Measurements from ENCODE around the gene MED13L.

MED13L gene

GRCh38 chr12:116200812-116201211 lies 76.7 kb downstream of the MED13L start:
- DNase-seq (ENCODE audit: low spot score) (no peak), ATAC-seq (ENCODE audit: low read depth) (no peak)
- Histone ChIP-seq H3K27me3 (ENCODE audit: insufficient read depth, poor library complexity, severe bottlenecking) (no peaks in the 10 kb centered on the region), H3K36me3 (ENCODE audit: low read depth) (no peaks in the 10 kb centered on the region), H3K27ac (ENCODE audit: poor library complexity, severe bottlenecking) (no peak overlapping the region), H3K4me1 (ENCODE audit: insufficient read depth, poor library complexity, severe bottlenecking) (no peaks in the 10 kb centered on the region), H3K4me3 (ENCODE audit: severe bottlenecking) (no peak overlapping the region), H3K9me3 (ENCODE audit: severe bottlenecking) (no peaks in the 10 kb centered on the region)
- no peak for TF ChIP-seq CTCF (IDR thresholded peaks at IDR 0.05; ENCODE audit: poor library complexity, severe bottlenecking)

GRCh38 chr12:116199160-116199706 lies 78.3 kb downstream of the MED13L start:
- no peaks in the 10 kb centered on the region for H3K4me1 ChIP-seq (ENCODE audit: insufficient read depth, poor library complexity, severe bottlenecking)

GRCh38 chr12:116196752-116197718 lies 80.5 kb downstream of the MED13L start:
- no peaks in the 10 kb centered on the region for H3K36me3 ChIP-seq (ENCODE audit: low read depth)
- no peak overlapping the region for H3K27ac ChIP-seq (ENCODE audit: poor library complexity, severe bottlenecking)
- no peak overlapping the region for H3K4me3 ChIP-seq (ENCODE audit: severe bottlenecking)
- ATAC-seq (ENCODE audit: low read depth) (no peak), DNase-seq (ENCODE audit: low spot score) (no peak)
- no peak for TF ChIP-seq CTCF (IDR thresholded peaks at IDR 0.05; ENCODE audit: poor library complexity, severe bottlenecking)
- H3K4me1 ChIP-seq (ENCODE audit: insufficient read depth, poor library complexity, severe bottlenecking): no peaks in the 10 kb centered on the region
- no peaks in the 10 kb centered on the region for H3K27me3 ChIP-seq (ENCODE audit: insufficient read depth, poor library complexity, severe bottlenecking)
- H3K9me3 ChIP-seq (ENCODE audit: severe bottlenecking): no peaks in the 10 kb centered on the region

More at GRCh38 chr12:116199160-116199706, 78.3 kb downstream of the MED13L start:
- H3K27ac ChIP-seq (ENCODE audit: poor library complexity, severe bottlenecking): no peak overlapping the region
- TF ChIP-seq CTCF (IDR thresholded peaks at IDR 0.05; ENCODE audit: poor library complexity, severe bottlenecking): no peak
- no peaks in the 10 kb centered on the region for H3K9me3 ChIP-seq (ENCODE audit: severe bottlenecking)
- no peaks in the 10 kb centered on the region for H3K36me3 ChIP-seq (ENCODE audit: low read depth)
- H3K4me3 ChIP-seq (ENCODE audit: severe bottlenecking): no peak overlapping the region
- ATAC-seq (ENCODE audit: low read depth) (no peak), DNase-seq (ENCODE audit: low spot score) (no peak)
- H3K27me3 ChIP-seq (ENCODE audit: insufficient read depth, poor library complexity, severe bottlenecking): no peaks in the 10 kb centered on the region

GRCh38 chr12:116196226-116196625 lies 81.3 kb downstream of the MED13L start:
- no peaks in the 10 kb centered on the region for H3K27me3 ChIP-seq (ENCODE audit: insufficient read depth, poor library complexity, severe bottlenecking)
- no peaks in the 10 kb centered on the region for H3K9me3 ChIP-seq (ENCODE audit: severe bottlenecking)
- TF ChIP-seq CTCF (IDR thresholded peaks at IDR 0.05; ENCODE audit: poor library complexity, severe bottlenecking): no peak
- H3K27ac ChIP-seq (ENCODE audit: poor library complexity, severe bottlenecking): no peak overlapping the region
- H3K36me3 ChIP-seq (ENCODE audit: low read depth): no peaks in the 10 kb centered on the region
- no peak overlapping the region for H3K4me3 ChIP-seq (ENCODE audit: severe bottlenecking)
- DNase-seq (ENCODE audit: low spot score): no peak
- no peaks in the 10 kb centered on the region for H3K4me1 ChIP-seq (ENCODE audit: insufficient read depth, poor library complexity, severe bottlenecking)
- no peak for ATAC-seq (ENCODE audit: low read depth)
